Sigmoid colon (tissue), 7 donors: ENCODE data around the gene RFNG. TPM values are rescaled to one million over a fixed set of nuclear protein-coding genes. Genes with fewer than 3 reads are reported as not detected.

Experiments
- DNase-seq: peaks from one replicate; pipeline ENCODE4 v3.0.0-alpha.2; 2019
- H3K27ac ChIP-seq, 4 donors: fragments of 200-600 bp; sonication (generic); one replicate each; pipeline ENCODE4 v1.5.1; 2016 to 2019; ENCODE audit warnings: mild to moderate bottlenecking in 1 of 4
- H3K27me3 ChIP-seq, 3 donors: fragments of 200-600 bp; sonication (generic); one replicate each; pipeline ENCODE4 v1.5.1; 2019; ENCODE audit warnings: mild to moderate bottlenecking in 1 of 3
- H3K36me3 ChIP-seq, 4 donors: fragments of 200-600 bp; sonication (generic); one replicate each; pipeline ENCODE4 v1.5.1; 2016 to 2019
- H3K4me1 ChIP-seq, 4 donors: fragments of 200-600 bp; sonication (generic); one replicate each; pipeline ENCODE4 v1.5.1; 2017 to 2019
- H3K4me3 ChIP-seq, 4 donors: fragments of 200-600 bp; sonication (generic); one replicate each; pipeline ENCODE4 v1.5.1; 2017 to 2019; ENCODE audit warnings: mild to moderate bottlenecking in 2 of 4, moderate library complexity in 1 of 4
- H3K9me3 ChIP-seq, 4 donors: fragments of 200-600 bp in 3 of 4; sonication (generic) in 3 of 4; one replicate each; pipeline versions ENCODE4 v1.5.1 to v1.6.1; 2013 to 2019
- EP300 ChIP-seq, 4 donors: sonication (generic); formaldehyde crosslinking; IDR thresholded peaks; one replicate each; pipeline ENCODE4 v1.6.1; 2017; ENCODE audit warnings: antibody characterized with exemption in 4 of 4
- POLR2A ChIP-seq, 2 donors: fragments of 450-650 bp; IDR thresholded peaks; one replicate each; pipeline ENCODE4 v1.6.1; 2016; ENCODE audit warnings: antibody characterized with exemption in 2 of 2, mild to moderate bottlenecking in 2 of 2, moderate library complexity in 2 of 2
- POLR2AphosphoS5 ChIP-seq, 4 donors: sonication (generic); formaldehyde crosslinking; IDR thresholded peaks; one replicate each; pipeline ENCODE4 v1.6.1; 2017; ENCODE audit warnings: antibody characterized with exemption in 4 of 4
- WGBS, 2 donors: extraction: QIAGEN DNeasy Blood & Tissue Kit; methylation state at CpG; one replicate each; pipeline ENCODE4 v1.1.7; 2013; 5-methylcytosine and 5-hydroxymethylcytosine counted together
- intact Hi-C: fragments of 100-400 bp; cut with DNase I; formaldehyde crosslinking; loops from one replicate; pipeline ENCODE4 v1.15.1; 2023
- polyA plus RNA-seq, 3 donors: library from polyadenylated mRNA; stranded (reverse); fragments of 200-250 nt; gene quantifications; one replicate each; pipeline ENCODE4 v1.2.3, GENCODE V29; 2013
- total RNA-seq, 4 donors: library from RNA; depleted of rRNA; stranded (reverse); fragments of >200 nt; gene quantifications; one replicate each; pipeline ENCODE4 v1.1.0, GENCODE V29; 2016
- TF ChIP-seq, protein P1 (sequence below), 4 experiments: fragments of 450-650 bp in 3 of 4; fragments of 200-600 bp in 1 of 4; IDR thresholded peaks; one replicate each; pipeline ENCODE4 v1.5.1; 2016 to 2019; ENCODE audit warnings: antibody characterized with exemption in 4 of 4, mild to moderate bottlenecking in 3 of 4, moderate library complexity in 2 of 4
- donor health status: healthy with polysubstance abuse.
- donor health status: Bipolar disorder and iron deficiency.
- donor health status: healthy.

The RFNG gene
- total and polyA plus RNA-seq, 7 donors = 13.6 to 38.6 (median 33.5) TPM

DNA sequence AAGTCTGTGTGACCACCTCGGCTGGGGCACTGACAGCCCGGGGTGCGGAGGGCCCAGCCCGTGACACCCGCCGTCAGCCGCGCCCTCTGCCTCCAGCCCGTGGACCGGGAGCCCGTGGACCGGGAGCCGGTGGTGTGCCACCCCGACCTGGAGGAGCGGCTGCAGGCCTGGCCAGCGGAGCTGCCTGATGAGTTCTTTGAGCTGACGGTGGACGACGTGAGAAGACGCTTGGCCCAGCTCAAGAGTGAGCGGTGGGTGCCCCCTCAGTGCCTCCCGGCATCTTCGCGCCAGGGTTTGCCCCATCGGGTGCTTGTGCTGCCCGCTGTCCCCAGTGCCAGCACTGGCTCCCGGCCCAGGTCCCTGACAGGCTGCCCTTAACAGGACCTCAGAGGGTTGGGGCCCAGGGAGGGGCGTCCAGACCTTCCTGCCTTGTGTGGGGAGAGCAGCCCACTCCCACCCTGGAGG, 42.6 kb downstream of the RFNG start:
- peaks cover 3 to 61% (median 54%) of the 10 kb centered on the region in 4 donors for H3K4me1 ChIP-seq
- TF ChIP-seq, protein P1, sequence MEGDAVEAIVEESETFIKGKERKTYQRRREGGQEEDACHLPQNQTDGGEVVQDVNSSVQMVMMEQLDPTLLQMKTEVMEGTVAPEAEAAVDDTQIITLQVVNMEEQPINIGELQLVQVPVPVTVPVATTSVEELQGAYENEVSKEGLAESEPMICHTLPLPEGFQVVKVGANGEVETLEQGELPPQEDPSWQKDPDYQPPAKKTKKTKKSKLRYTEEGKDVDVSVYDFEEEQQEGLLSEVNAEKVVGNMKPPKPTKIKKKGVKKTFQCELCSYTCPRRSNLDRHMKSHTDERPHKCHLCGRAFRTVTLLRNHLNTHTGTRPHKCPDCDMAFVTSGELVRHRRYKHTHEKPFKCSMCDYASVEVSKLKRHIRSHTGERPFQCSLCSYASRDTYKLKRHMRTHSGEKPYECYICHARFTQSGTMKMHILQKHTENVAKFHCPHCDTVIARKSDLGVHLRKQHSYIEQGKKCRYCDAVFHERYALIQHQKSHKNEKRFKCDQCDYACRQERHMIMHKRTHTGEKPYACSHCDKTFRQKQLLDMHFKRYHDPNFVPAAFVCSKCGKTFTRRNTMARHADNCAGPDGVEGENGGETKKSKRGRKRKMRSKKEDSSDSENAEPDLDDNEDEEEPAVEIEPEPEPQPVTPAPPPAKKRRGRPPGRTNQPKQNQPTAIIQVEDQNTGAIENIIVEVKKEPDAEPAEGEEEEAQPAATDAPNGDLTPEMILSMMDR (IDR thresholded peaks at IDR 0.05) = no peak
- TF ChIP-seq EP300 (IDR thresholded peaks at IDR 0.05) (no peak), POLR2AphosphoS5 (IDR thresholded peaks at IDR 0.05) (no peak), POLR2A (IDR thresholded peaks at IDR 0.05) (no peak)
- H3K36me3 ChIP-seq = peaks cover 0 to 6% (median 0%) of the 10 kb centered on the region in 4 donors
- intact Hi-C loops = no loop called here
- no peak overlapping the region for H3K27ac ChIP-seq
- no peak for DNase-seq
- H3K4me3 ChIP-seq = no peak overlapping the region
- WGBS, 2 donors = 93% methylated on average over 28 of the region's 28 CpGs
- H3K27me3 ChIP-seq = no peaks in the 10 kb centered on the region
- no peaks in the 10 kb centered on the region for H3K9me3 ChIP-seq

GRCh38 chr17:82008258-82008940, 43.2 kb downstream of the RFNG start:
- H3K36me3 ChIP-seq = peaks cover 0 to 6% (median 0%) of the 10 kb centered on the region in 4 donors
- intact Hi-C loops = no loop called here
- H3K9me3 ChIP-seq = no peaks in the 10 kb centered on the region
- DNase-seq = no peak
- TF ChIP-seq, protein P1 (IDR thresholded peaks at IDR 0.05) = no peak
- no peak for TF ChIP-seq POLR2AphosphoS5 (IDR thresholded peaks at IDR 0.05)
- TF ChIP-seq POLR2A (IDR thresholded peaks at IDR 0.05) = no peak
- TF ChIP-seq EP300 (IDR thresholded peaks at IDR 0.05) = no peak
- no peak overlapping the region for H3K27ac ChIP-seq
- H3K4me1 ChIP-seq = peaks cover 3 to 61% (median 54%) of the 10 kb centered on the region in 4 donors
- H3K4me3 ChIP-seq = no peak overlapping the region
- 93% methylated on average over 26 of the region's 26 CpGs for WGBS, 2 donors
- H3K27me3 ChIP-seq = no peaks in the 10 kb centered on the region

GRCh38 chr17:82007495-82008257, 43.9 kb downstream of the RFNG start:
- Histone ChIP-seq H3K27ac (peak overlapping the region in 1 of 4 donors; percentile 69), H3K9me3 (no peaks in the 10 kb centered on the region), H3K36me3 (peaks cover 0 to 6% (median 0%) of the 10 kb centered on the region in 4 donors), H3K4me3 (no peak overlapping the region), H3K27me3 (no peaks in the 10 kb centered on the region), H3K4me1 (peaks cover 0 to 61% (median 54%) of the 10 kb centered on the region in 4 donors)
- DNase-seq = no peak
- intact Hi-C loops = no loop called here
- no peak for TF ChIP-seq EP300 (IDR thresholded peaks at IDR 0.05)
- TF ChIP-seq POLR2AphosphoS5 (IDR thresholded peaks at IDR 0.05) = no peak
- TF ChIP-seq, protein P1 (IDR thresholded peaks at IDR 0.05) = no peak
- TF ChIP-seq POLR2A (IDR thresholded peaks at IDR 0.05) = no peak
- 87 to 91% methylated on average over 30 of the region's 30 CpGs for WGBS, 2 donors

DNA sequence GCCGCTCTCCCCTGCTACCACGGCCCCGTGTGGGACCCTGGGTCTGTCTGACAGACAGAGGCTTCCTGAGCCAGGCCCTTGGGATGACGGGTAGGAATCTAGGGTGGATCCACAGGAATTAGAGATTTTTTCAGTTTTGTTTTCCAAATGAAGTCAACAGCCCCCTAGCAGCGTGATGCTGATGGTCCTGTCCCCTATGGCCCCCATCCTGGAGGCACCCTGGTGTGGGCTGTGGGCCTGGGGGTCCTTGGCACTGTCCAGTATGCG, 44.5 kb downstream of the RFNG start:
- H3K4me3 ChIP-seq = no peak overlapping the region
- peak overlapping the region in 3 of 4 donors; percentile 42 to 69 (median 53) for H3K27ac ChIP-seq
- H3K4me1 ChIP-seq = peaks cover 0 to 59% (median 50%) of the 10 kb centered on the region in 4 donors
- H3K9me3 ChIP-seq = no peaks in the 10 kb centered on the region
- H3K27me3 ChIP-seq = no peaks in the 10 kb centered on the region
- no peak for DNase-seq
- H3K36me3 ChIP-seq = peaks cover 0 to 6% (median 0%) of the 10 kb centered on the region in 4 donors
- TF ChIP-seq POLR2AphosphoS5 (IDR thresholded peaks at IDR 0.05) (no peak), POLR2A (IDR thresholded peaks at IDR 0.05) (no peak), EP300 (IDR thresholded peaks at IDR 0.05) (no peak)
- TF ChIP-seq, protein P1 (IDR thresholded peaks at IDR 0.05) = no peak
- intact Hi-C loops = no loop called here
- WGBS, 2 donors = 90 to 96% methylated on average over 6 of the region's 6 CpGs
